Mucosa of stomach (tissue), 1 donor: ENCODE results near the gene METRN.

ENCODE experiments used
- H3K27me3 ChIP-seq: one replicate; pipeline ENCODE4 v1.7.0; 2013; ENCODE audit warnings: mild to moderate bottlenecking, low read length; ENCODE audit not compliant: control insufficient read depth, insufficient read depth
- H3K36me3 ChIP-seq: one replicate; pipeline ENCODE4 v1.7.0; 2013; ENCODE audit warnings: low read length; ENCODE audit not compliant: control insufficient read depth, insufficient read depth
- H3K4me1 ChIP-seq: one replicate; pipeline ENCODE4 v1.7.0; 2013; ENCODE audit warnings: mild to moderate bottlenecking, low read length; ENCODE audit not compliant: control insufficient read depth, insufficient read depth
- H3K4me3 ChIP-seq: one replicate; pipeline ENCODE4 v1.7.0; 2013; ENCODE audit warnings: low read length
- H3K9ac ChIP-seq: one replicate; pipeline ENCODE4 v1.7.0; 2013; ENCODE audit warnings: mild to moderate bottlenecking, low read length, moderate library complexity
- H3K9me3 ChIP-seq: one replicate; pipeline ENCODE4 v1.7.0; 2013; ENCODE audit warnings: mild to moderate bottlenecking, low read length, moderate library complexity; ENCODE audit not compliant: control insufficient read depth
- donor health status: Pancreatic carcinoma.

The METRN gene

DNA sequence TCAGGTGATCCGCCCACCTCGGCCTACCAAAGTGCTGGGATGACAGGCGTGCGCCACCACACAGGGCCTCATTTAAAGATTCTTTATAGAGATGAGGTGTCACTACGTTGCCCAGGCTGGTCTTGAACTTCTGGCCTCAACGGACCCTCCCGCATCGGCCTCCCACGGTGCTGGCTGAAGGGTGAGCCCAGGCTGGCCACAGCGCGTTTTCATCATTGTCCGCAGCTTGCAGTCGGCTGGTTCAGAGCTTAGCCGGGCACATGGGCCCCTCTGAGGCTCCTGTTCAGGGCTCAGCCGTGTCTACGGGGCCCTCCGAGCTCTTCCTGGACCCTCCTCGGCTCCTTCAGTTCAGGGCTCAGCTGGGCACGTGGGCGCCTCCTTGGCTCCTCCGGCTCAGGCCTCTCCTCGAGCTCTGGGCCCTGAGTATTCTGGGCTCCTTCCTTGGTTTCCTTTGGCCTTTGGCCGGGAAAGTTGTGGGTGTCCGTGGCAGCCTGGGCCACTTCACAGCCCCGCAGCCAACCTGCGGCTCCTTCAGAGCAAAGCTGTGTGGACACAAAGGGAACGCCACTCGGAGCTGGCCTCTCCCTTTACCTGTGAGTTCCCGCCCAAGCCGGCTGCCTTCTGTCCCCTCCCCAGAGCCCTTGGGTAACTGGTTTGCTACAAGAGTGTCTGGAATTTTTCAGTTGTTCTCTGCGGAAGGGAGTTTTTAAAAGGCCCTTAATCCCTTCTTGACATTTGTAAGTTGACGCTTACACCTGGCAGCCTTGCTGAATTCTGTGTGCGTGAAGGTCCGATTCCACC, 44.4 kb downstream of the METRN start:
- Histone ChIP-seq H3K27me3 (peaks cover 8% of the 10 kb centered on the region), H3K4me3 (no peak overlapping the region), H3K36me3 (no peaks in the 10 kb centered on the region), H3K9ac (no peak overlapping the region), H3K9me3 (no peaks in the 10 kb centered on the region), H3K4me1 (peaks cover 32% of the 10 kb centered on the region)

- peaks cover 32% of the 10 kb centered on the region for H3K4me1 ChIP-seq
- H3K9ac ChIP-seq: no peak overlapping the region
- no peaks in the 10 kb centered on the region for H3K9me3 ChIP-seq
- H3K36me3 ChIP-seq: no peaks in the 10 kb centered on the region
- H3K27me3 ChIP-seq: peaks cover 8% of the 10 kb centered on the region
- H3K4me3 ChIP-seq: no peak overlapping the region
Observed at GRCh38 chr16:760065-760464, 45.1 kb downstream of the METRN start.

DNA sequence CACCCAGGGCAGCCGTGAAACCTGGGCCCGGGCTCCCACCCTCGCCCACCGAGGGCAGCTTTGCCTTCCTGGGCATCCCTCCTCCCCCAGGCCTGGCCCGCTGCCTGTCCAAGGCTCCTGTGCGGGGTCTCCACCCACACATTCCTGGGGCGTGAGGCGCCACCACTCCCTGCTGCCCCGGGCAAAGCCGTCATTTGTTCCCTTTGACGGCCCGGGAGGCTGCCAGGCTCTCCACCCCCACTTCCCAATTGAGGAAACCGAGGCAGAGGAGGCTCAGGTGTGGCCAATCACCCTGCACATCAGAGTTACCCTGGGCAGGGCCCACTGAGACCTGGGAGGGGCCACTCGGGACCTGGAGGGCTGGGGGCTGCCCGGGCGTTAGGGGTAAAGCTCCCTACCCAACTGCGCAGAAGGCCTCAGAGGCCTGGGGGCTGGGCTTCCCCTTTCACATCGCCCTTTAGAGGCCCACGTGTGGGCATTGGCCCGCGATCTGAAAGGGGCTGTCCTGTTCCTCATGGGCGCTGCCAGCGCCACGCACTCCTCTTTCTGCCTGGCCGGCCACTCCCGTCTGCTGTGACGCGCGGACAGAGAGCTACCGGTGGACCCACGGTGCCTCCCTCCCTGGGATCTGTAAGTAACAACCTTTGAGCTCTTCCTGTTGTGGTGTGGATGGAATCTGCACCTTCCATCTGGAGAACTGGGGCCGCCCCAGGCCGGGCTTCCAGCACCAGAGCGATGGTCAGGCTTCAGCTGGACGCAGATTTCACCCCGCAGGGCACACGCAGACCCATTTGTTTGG, 45.8 kb downstream of the METRN start, which contains the start of gene MSLN:
MSLN (plus strand) TSS at position 190 of the 799 bp plus-strand sequence. CDS start 1,947 bp downstream, outside the sequence.
- no peaks in the 10 kb centered on the region for H3K36me3 ChIP-seq
- no peaks in the 10 kb centered on the region for H3K9me3 ChIP-seq
- H3K27me3 ChIP-seq: peaks cover 8% of the 10 kb centered on the region
- H3K4me1 ChIP-seq: peaks cover 32% of the 10 kb centered on the region
- H3K4me3 ChIP-seq: no peak within 1 kb of the TSS
- H3K9ac ChIP-seq: no peak within 1 kb of the TSS

- Histone ChIP-seq H3K4me1 (peaks cover 32% of the 10 kb centered on the region), H3K27me3 (peaks cover 8% of the 10 kb centered on the region), H3K4me3 (no peak overlapping the region), H3K9me3 (no peaks in the 10 kb centered on the region), H3K36me3 (no peaks in the 10 kb centered on the region), H3K9ac (no peak overlapping the region)
Observed at GRCh38 chr16:761625-762513, 47.0 kb downstream of the METRN start.

DNA sequence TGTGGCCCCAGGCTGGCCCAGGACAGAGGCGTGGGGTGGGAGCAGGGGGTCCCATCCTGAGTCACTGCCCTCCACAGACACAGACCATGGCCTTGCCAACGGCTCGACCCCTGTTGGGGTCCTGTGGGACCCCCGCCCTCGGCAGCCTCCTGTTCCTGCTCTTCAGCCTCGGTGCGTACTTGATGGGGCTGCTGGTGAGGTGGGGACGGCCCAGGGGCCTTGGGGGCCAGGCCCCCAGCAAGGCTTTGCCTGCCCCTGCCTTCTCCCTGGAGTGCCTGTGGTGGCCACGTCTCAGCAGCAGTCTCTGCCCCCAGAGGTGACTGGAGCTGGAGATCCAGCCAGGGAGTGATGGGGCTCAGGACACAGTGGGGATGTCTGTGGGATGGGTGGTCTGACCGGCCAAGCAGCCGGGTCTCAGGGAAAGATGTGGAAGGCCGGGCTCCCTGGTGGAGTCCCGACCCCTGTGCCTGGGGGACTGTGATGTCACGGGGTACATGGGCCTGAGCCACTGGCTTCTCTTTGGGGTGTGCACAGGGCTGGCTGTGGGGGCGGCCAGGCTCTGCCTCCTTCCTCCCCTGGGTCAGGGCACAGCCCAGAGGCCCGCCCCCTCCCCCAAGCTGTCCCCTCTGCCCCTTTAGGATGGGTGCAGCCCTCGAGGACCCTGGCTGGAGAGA, 47.8 kb downstream of the METRN start:
- H3K4me3 ChIP-seq: no peak overlapping the region
- H3K9ac ChIP-seq: no peak overlapping the region
- peaks cover 32% of the 10 kb centered on the region for H3K4me1 ChIP-seq
- no peaks in the 10 kb centered on the region for H3K36me3 ChIP-seq
- H3K9me3 ChIP-seq: no peaks in the 10 kb centered on the region
- H3K27me3 ChIP-seq: peaks cover 8% of the 10 kb centered on the region

DNA sequence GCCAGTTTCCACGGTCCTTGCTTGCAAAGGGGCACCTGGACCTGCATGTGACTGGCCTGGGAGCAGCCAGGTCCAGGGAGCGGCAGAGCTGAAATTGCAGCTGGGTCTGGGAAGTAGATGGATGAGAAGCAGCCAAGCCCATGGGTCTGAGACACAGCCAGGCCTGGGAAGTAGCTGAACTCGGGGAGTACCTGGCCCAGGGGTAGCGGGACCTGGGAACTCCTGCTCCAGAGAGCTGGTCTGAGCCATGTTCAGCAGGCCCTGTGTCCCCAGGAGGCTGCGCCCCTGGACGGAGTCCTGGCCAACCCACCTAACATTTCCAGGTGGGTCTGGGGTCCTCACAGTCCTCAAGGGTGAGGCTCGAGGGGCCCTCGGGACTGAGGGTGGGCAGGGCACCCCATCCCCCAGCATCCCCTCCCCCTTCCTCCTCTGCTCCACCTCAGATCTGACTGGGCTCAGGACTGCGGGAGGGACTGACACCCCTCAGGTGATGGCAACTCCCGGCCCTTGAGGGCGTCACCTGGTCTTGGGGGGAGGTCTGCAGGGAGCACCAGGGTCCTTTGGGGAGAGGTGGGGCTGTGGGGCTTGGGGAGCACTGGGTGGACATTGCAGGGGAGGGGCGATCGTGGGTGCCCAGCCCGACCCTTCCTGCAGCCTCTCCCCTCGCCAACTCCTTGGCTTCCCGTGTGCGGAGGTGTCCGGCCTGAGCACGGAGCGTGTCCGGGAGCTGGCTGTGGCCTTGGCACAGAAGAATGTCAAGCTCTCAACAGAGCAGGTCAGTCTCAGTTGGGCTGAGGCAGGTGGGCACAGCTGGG, 48.7 kb downstream of the METRN start:
- H3K9ac ChIP-seq: no peak overlapping the region
- H3K4me3 ChIP-seq: no peak overlapping the region
- H3K9me3 ChIP-seq: no peaks in the 10 kb centered on the region
- peaks cover 32% of the 10 kb centered on the region for H3K4me1 ChIP-seq
- no peaks in the 10 kb centered on the region for H3K36me3 ChIP-seq
- H3K27me3 ChIP-seq: peaks cover 8% of the 10 kb centered on the region

- peaks cover 29% of the 10 kb centered on the region for H3K4me1 ChIP-seq
- H3K9me3 ChIP-seq: no peaks in the 10 kb centered on the region
- H3K9ac ChIP-seq: no peak overlapping the region
- no peak overlapping the region for H3K4me3 ChIP-seq
- H3K27me3 ChIP-seq: peaks cover 8% of the 10 kb centered on the region
- H3K36me3 ChIP-seq: no peaks in the 10 kb centered on the region
Observed at GRCh38 chr16:764184-764750, 49.3 kb downstream of the METRN start.

GRCh38 chr16:764848-765487, 50.0 kb downstream of the METRN start:
- no peak overlapping the region for H3K9ac ChIP-seq
- no peaks in the 10 kb centered on the region for H3K9me3 ChIP-seq
- H3K4me1 ChIP-seq: peaks cover 22% of the 10 kb centered on the region
- H3K27me3 ChIP-seq: peaks cover 8% of the 10 kb centered on the region
- H3K36me3 ChIP-seq: no peaks in the 10 kb centered on the region
- no peak overlapping the region for H3K4me3 ChIP-seq

DNA sequence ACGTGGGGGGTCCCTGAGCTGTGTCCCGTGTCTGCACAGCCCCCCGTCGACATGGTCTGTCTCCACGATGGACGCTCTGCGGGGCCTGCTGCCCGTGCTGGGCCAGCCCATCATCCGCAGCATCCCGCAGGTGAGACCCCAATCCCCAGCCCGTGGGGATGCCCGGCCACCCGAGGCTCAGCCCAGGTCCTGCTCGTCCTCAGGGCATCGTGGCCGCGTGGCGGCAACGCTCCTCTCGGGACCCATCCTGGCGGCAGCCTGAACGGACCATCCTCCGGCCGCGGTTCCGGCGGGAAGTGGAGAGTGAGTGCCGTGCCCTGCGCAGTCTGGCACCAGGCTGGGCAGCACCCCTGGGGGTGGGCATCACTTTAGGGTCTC, 50.6 kb downstream of the METRN start:
- H3K27me3 ChIP-seq: peaks cover 8% of the 10 kb centered on the region
- H3K9me3 ChIP-seq: no peaks in the 10 kb centered on the region

DNA sequence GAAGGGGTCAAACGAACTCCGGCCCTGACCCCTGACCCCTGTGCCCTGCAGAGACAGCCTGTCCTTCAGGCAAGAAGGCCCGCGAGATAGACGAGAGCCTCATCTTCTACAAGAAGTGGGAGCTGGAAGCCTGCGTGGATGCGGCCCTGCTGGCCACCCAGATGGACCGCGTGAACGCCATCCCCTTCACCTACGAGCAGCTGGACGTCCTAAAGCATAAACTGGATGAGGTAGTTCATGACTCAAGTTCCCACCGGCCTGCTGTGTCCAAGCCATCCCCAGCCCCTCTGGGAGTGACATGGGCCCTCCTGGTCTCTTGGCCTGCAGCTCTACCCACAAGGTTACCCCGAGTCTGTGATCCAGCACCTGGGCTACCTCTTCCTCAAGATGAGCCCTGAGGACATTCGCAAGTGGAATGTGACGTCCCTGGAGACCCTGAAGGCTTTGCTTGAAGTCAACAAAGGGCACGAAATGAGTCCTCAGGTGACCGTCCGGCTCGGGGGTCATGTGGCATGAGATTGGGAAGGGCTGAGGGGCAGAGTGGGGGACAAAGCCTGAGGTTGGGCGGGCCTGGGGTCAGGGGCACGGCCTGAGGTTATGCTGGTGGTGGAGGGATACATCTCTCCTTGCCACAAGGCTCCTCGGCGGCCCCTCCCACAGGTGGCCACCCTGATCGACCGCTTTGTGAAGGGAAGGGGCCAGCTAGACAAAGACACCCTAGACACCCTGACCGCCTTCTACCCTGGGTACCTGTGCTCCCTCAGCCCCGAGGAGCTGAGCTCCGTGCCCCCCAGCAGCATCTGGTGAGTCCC, 51.3 kb downstream of the METRN start:
- Histone ChIP-seq H3K27me3 (peaks cover 8% of the 10 kb centered on the region), H3K4me3 (no peak overlapping the region), H3K4me1 (peaks cover 10% of the 10 kb centered on the region), H3K9me3 (no peaks in the 10 kb centered on the region), H3K9ac (no peak overlapping the region), H3K36me3 (no peaks in the 10 kb centered on the region)

More for the DNA sequence above, 50.6 kb downstream of the METRN start:
- Histone ChIP-seq H3K4me3 (no peak overlapping the region), H3K9ac (no peak overlapping the region), H3K4me1 (peaks cover 17% of the 10 kb centered on the region), H3K36me3 (no peaks in the 10 kb centered on the region)
